GM18520 (cell line): ENCODE data around the gene STAU1.
"Not testable (repeated sequence)": the region's sequence is repeated elsewhere in the genome, so short reads cannot be mapped to it uniquely, and the experiment has no call there.

Source experiments
- ATAC-seq: cut with Tn5 transposase; IDR thresholded peaks from one replicate; pipeline ENCODE4 v1.9.1; 2021; ENCODE audit not compliant: unreplicated experiment

STAU1 gene

DNA sequence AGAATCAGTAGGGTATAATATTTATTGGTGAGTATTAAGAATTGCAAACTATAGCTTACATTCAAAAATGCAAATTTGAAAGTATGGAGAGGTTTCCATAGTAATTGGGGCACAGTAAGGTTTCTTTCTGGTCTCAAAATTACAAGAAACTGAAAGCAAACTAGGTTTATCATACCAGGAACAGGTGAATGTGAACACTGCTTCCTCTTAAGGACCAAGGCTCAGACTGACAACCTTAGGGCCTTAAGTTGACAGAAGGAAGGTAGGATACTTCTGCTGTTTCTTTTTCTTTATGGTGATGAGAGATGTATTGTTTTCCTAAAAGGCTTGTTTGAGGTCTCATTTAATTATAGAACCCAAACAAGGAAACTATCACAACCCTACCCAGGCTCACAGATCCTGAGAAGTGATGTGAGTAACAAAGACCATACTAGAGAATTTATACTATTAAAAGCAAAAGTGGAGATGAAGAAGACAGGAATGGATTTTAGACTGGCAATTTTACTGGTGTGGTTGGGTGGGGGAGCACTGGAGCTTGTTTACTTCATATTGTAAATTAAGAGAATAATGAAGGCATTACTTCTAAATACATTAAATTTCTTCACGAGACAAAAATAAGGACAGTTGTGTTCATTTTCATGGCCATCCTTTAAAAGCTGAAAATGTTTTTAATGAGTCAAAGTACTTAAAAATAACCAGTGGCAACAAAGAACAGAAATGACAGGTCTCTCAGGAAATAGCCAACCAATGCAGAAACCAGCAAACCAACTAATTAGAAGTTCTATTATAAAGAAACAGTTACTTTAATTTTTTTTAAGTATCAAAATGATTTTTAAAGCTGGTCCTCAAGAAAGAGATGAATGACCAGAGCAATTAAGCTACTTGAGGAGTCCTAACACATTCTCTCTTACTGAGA lies 21.3 kb downstream of the STAU1 start:
- peak; percentile 46 for ATAC-seq

DNA sequence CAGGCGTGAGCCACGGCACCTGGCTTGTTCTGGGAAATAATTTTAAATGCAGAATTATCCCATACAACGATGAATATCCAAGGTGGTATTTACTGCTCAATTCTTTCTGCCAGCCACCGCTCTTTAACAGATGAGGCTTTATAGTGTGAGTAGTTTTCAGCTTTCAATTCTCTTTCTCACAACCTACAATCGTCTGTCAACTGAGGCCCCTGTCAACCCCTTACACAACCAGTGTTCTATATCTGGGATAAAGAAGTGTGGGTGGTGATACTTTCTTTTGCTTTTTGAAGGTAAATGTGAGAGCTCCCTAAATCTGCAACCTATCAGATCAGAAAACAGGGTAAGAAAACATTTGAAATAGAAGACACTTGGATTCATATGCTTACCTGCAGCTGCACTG lies 22.5 kb downstream of the STAU1 start:
- ATAC-seq: peak; percentile 28

DNA sequence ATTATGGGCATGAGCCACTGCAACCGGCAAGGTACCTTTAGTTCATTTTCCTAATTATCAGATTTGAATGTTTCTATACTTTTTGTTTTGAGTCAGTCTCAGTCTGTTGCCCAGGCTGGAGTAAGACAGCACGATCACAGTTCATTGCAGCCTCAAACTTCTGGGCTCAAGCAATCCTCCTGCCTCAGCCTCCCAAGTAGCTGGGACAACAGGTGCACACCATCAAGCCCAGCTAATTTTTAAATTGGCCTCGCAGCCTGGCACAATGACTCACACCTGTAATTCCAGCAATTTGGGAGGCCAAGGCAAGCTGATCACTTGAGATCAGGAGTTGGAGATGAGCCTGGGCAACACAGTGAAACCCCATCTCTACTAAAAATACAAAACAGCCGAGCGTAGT lies 24.4 kb downstream of the STAU1 start:
- no peak for ATAC-seq

DNA sequence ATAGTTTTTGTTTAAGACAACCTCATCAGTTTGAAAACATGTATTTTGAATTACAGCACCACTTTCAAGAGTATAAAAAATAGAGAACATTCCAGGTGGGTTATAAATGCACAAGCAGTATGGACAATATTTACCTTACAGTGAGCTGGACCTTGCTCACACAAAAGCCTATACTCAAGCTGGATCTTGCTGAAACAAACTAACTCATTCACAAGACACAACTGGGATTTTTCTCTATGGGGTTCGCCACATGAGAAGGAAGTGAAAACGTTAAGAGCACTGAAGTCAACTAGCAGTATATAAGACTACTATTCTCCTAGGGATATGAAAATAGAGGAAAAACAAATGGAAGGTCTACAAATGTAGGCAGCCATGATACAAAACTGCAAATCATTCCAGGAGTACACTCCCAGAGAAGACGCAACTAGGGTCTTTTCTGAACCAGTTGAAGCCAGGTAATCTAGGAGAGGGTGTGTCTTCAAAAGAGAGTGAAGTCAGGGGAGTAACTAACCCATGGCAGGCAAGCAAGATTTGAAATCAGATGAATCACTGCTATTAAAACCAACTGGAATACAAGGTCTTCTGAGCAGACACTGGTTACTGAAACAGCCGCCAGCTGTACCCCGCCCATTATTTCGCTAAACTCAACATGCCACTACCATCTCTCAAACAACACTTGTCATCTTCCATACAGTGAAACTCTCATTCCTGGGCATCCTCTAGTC lies 26.5 kb downstream of the STAU1 start:
- no peak for ATAC-seq

DNA sequence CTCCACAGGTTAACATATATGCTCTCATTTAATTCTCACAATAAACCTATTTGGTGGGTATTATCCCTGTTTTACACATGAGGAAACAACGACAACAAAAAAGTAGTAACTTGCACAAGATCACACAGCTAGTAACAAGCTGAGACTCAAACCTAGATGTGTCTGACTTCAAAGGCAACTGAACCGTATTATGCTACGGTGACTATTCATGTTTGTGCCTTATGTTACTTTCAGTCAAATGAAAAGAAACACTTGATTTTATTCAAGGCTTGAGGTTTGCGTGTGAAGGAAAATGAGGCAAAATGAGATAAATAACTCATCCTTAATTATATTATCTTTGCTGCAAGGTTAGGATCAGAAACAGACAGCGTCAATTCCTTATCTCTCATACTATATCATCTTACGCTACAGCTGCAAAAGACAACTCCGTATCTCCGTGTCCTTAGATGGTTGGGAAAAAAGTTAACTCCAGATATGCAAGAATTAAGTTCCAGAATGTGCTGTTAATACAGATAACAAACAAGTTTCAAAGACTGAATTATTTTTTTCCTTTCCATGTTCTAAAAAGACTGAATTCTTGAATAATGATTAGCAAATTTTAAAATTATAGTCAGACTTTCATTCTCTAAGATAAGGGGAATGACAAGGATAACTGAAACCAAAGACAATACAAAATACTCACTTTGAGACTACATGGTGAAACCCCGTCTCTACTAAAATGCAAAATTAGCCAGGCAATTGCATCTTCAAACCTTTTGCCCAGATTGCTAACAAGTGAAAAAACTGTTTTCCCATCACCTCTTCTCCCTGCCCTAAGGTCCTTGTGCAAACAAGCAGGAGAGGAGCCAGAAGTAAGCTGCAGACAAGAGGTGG lies 27.8 kb downstream of the STAU1 start:
- ATAC-seq: no peak

DNA sequence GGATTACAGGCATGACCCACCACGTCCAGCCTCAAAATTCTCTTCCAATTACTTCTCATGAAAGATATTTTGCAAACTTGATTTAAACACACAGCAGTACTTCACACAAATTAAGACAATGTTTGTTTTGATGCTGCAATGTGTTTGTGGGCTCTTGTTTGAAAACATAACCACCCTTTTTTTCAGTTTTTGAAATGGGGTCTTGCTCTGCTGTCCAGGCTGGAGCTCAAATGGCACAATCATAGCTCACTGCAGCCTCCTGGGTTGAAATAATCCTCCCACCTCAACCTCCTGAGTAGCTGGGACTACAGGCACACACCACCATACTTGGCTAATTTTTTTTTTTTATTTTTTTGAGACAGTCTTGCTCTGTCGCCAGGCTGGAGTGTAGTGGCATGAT lies 31.0 kb downstream of the STAU1 start:
- ATAC-seq: no peak

DNA sequence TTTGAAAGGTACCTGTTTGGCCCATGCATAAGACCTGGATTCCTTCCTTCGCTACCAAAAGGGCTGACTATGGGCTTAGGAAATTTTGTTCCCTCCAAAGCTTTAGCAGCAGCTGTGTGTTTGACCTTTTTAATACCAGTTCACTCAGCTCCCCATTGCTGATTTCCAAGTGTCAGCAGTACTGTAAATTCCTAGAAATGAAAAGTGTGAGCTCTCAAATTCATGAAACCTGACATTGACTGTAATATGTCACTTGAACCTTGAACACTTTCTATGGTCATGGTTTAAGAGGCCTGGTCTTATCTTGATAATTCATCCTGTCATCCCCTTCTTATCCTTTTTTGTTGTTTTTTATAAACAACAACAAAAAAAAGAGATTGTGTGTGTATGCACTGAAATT lies 31.7 kb downstream of the STAU1 start:
- ATAC-seq: no peak

DNA sequence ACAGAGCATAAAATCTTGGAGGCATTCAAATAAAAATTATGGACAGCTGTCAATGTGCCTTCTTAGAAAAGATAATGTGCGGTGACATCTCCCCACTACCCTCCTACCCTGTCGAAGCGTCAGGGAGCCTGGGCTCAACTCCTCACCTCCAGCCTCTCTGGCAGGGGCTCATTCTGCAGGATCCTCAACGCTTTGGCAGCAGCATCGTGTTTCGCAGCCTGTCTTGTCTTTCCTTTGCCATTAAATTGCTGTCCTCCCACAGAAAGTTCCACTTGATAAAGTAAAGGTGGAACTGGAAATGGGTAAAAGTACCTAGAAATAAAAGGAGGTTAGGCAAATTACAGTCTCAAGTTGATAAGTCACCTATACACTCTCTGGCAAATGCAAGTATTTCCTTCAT lies 36.7 kb downstream of the STAU1 start:
- no peak for ATAC-seq

DNA sequence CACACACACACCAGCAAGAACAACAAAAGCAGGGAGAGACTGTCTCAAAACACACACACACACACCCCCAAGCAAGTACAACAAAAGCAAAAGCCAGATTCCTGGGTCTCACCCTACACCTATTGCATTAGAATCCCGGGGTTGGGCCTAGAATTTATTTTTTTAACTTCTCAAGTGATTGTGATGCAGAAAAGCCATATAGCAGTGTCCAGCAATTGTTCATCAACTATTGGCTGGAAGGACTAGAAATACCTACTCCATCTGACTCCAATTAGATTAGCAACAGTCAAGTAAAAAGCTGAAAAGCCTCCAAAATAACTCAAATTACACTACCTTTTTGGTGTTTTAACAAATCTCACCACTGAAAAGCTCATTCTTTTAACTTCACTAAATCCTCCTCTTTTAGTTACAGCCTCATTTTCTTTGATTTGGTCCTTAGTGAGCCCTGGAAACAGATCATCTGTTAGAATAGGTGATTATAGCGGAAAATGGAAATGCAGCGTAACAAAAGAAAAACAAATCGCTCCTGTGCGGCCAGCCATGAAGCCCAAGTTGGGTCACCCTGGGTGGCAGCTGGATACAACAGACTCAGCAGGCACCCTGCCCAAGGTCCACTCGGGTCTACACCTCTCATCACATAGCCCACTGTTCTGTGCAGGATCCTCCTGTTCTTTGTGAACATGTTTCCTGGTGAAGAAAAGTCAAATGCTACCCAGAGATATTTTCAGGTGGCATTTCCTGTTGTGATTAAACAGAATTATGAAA lies 38.7 kb downstream of the STAU1 start:
- no peak for ATAC-seq

DNA sequence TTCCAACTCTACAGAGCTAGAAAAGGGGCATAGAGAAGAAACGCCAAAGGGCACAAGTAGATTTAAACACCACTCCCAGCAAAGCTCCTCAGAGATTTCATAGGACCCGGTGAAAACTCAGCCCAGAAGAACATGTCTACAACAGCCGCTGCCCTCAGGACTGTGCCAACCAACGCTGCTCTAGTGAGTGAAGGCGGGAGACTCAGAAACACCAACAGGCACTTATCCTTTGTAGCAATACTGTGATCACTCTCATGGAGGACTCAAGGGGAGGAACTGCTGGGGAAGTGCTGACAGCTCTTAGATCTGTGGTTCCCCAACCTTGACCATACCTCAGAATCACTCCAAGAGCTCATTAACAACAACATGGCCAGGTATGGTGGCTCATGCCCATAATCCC lies 39.5 kb downstream of the STAU1 start:
- no peak for ATAC-seq

DNA sequence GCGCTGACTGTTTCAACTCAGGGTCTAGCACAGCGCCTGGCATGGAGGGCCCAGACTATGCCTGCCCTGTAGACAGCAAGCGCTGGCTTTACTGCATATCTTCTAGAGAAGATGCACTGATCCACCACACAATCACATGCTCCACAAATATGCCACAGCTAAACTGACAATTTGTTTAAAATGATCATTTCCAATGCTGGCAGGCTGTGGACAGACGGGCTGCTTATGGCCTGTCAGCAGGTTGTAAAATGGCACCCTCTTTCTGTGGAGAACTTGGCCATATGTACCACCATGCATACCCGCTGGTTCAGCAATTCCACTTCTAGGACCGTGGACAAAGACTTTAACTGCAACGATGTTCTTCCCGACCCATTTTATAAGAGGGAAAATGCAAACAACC lies 40.8 kb downstream of the STAU1 start:
- ATAC-seq: no peak

DNA sequence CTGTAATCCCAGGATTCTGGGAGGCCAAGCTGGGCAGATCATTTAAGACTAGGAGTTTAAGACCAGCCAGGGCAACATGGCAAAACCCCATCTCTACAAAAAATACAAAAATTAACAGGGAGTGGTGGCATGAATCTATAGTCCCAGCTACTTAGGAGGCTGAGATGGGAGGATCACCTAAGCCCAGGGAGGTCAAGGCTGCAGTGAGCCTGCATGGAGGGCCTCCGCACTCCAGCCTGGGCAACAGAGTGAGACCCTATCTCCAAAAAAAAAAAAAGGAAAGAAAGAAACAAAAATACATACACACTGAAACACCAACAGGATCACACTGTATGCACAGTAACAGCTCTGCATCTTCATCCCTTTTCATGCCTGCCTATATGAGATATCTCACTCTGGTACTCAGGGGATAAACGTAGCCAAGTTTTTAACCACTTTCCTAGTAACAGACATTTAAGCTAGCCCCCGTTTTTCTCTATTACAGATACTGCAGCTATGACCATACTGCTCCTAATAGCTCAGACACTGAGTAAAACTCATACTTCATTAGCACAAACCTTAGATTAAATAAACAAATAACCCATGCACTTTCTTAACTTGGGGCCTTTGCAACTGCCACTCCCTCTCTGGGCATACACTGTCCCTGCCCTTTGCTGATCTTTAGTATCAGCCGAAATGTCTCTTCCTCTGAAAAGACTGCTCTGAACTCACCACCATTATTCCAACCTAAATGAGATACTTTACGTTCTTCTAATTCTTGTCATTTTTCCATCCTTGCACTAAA lies 41.5 kb downstream of the STAU1 start:
- ATAC-seq: no peak

DNA sequence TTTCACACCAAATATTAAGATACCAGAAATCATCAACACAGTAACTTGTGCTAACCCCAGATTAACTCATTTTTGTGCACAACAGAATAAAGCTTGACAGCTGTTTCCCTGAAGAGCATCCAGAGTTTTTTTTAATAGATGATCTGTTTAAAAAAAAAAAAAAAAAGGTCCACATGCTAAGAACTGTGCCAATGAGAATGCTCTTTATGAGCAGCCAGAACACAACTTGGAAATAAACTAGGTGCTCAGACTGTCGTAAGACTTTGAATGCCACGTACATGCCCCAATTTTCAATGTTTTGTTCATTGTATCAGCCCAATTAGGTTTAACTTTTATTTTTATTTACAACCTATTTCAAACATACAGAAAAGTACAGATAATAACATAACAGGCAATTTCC lies 47.3 kb downstream of the STAU1 start:
- ATAC-seq: no peak

DNA sequence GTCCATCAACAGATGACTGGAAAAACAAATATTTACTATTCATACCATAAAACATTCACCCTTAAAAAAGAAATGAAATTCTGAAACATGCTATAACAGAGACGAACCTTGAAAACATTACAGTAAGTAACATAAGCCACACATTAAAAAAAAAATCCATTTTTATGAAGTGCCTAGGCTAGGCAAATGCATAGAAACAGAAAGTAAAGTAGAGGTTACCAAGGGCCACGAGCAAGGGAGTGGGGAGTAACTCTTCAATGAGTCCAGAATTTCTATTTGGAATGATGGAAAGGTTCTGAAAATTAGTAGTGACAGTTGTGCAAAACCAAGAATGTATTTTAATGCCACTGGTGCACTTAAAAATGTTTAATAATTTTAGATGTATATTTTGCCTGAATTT lies 47.7 kb downstream of the STAU1 start:
- no peak for ATAC-seq

DNA sequence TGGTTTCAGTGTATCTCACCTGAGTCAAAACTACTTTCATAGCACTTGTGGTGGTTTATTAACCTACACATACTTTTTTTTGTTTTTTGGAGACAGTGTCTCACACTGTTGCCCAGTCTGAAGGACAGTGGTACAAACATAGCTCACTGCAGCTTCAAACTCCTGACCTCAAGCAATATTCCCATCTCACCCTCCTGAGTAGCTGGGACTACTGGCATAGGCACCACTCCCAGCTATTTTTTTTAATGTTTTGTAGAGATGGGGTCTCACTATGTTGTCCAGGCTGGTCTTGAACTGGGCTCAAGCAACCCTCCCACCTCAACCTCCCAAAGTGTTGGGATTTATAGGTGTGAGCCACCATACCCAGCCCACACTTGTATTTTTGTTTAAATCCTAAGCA lies 49.7 kb downstream of the STAU1 start:
- no peak for ATAC-seq

DNA sequence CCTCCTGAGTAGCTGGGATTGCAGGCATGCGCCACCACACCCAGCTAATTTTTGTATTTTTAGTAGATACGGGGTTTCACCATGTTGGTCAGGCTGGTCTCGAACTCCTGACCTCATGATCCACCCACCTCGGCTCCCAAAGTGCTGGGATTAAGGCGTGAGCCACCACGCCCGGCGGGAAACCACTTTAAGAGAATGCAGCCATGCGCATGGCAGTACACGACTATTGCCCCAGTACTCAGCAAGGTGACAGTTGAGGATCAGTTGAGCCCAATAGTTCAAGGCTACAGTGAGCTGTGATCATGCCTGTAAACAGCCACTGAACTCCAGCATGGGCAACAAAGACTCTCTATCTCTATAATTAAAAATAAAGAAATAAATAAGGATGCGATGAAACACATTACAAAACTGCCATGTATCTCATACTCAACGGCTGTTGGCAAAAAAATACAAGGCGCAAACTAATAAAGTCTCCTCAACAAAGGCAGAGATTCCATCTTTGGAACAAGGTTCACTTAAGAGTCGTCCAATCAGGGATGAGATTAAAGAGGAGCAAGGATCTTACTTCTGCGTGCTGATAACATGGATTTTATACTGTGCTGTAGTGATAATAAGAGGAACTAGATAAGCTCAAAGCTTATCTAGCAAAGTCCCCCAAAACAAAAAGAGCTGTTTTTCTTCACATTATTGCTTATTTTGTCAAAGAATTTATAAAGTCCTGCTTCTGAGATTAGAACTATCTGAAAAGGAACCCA lies 51.1 kb downstream of the STAU1 start:
- no peak for ATAC-seq

DNA sequence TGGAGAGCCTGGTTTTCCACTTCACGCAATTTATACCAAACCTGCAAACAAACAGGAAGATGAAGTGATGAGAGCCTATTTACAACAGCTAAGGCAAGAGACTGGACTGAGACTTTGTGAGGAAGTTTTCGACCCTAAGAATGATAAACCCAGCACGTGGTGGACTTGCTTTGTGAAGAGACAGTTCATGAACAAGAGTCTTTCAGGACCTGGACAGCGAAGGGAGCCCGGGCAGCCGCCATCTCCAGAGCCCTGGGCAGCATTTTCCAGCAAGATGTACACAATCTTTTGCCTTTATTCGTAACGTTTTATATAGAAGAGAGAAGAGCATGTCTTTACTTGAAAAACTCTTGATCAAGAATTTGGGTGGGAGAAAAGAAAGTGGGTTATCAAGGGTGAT lies 53.3 kb downstream of the STAU1 start:
- ATAC-seq: not testable (repeated sequence)

DNA sequence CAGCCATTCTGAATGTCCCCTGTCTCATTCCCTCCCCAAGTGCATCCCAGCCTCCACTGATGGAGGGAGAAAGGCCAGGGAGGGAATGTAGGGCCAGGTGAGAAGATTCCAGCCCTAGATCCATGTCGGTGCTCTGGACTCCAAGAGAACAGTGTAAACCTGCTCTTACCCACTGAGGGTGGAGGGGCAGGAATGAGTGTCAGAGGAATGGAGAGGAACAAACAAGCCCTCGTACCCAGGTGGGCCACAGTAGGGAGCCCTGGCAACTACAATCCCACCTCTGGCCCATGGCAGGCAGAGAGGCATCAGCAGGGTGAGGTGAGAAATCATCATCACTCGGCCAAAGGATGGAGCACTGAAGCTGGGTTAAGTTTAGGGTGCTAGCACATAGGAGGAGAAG lies 54.6 kb downstream of the STAU1 start:
- no peak for ATAC-seq

DNA sequence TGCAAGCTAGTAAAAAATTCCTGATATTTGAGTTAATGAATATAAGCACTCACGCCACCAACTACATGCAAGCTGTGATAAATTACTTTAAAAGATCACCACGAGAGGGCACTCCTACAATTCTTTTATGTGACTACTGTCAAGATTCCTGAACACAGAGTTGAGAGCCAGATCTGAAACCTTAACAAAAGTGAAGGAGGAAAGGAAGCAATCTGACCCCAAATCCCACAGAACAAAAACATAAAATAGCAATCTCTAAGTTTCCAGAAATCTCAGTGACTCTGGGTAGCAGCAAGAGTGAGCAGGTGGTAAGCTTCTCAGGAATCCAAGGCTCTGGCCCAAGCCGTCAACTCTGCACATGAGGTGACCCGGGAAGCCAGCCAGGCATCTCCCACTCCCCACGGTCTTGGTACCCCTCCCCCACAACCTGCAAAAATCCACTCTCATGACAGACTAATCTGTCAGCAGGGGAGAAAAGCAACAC lies 55.1 kb downstream of the STAU1 start:
- ATAC-seq: no peak
